Fibroblast of skin of right quadriceps (primary cell): ENCODE results near the gene PALM2AKAP2.

ENCODE experiments used
- DNase-seq: peaks from one replicate; pipeline ENCODE4 v3.0.0-alpha.2; 2013

PALM2AKAP2 gene

DNA sequence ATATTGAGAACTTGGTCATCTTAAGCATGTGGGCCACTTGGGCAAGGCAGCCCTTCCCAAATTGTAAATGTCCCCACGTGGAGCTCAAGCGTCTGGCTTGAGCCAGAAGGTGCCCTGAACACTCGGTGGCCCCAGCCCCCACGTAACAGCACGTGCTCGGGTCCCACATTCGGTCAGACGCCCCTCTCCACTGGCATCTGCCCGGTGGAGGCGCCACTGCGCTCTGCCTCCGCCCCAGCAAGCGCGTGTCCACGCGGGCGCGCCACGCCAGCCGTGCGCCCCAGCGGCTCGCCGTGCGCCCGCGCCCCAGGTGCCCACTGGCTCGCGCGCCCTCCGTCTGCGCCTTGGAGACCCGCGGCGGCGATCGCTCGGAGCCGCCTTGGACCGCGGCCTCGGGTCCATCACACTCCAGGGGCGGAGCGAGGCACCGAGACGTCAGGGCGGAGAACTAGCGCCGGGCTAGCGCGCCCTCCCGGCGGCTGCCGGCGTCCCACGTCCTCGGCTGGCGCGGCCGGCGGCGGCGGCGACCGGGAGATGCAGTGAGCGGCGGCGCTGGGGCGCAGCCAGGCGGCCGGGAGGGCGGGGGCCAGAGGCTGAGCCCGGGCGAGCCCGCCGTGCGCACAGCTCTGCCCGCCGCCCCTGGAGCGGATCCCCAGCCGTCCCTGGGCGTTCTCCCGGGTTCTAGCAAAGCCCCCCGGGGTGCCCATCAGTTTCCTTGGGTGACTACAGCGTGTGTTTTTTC is at the start of gene PALM2AKAP2:
Gene PALM2AKAP2, plus strand, starts transcription at position 488 of the 742 bp plus-strand sequence. CDS start 291 bp downstream, outside the sequence.
- peak; percentile 82 for DNase-seq

DNA sequence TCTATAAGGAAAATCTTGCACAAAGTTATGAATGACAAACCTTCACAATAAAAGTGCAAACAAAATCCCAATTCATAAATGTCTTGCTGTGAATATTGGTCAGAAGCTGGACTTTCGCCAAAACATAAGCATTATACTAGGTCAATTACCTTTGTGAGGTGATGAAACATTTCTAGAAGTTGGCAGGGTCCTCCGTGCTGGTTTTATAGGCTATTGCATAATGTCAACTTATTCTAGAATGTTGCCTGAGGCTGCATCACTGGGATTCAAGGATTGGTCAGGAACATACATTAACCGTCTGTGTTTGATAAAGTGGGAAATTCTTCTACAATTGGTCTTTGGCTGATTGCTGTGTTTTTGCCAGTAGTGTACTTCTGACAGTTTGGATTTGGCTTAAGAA is 49.8 kb upstream of the PALM2AKAP2 start:
- peak; percentile 88 for DNase-seq

DNA sequence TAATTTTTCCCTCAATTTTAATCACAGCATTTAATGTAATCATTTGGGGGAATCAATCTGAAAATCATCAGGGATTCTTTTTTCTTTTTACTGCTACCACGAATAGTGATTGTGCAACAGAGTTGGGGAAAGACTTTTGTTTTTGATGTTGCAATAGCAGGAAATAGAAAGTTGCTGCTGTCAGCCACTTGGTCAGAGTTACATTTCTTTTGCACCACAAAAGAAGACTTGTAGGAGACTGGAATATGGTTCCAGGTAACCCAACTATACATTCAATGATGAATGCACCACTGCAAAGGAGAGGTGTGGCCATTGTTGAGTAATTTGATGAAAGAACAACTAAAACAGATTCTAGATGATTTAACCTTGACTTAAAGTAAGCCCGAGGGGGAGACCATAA is 46.3 kb upstream of the PALM2AKAP2 start:
- peak; percentile 79 for DNase-seq

DNA sequence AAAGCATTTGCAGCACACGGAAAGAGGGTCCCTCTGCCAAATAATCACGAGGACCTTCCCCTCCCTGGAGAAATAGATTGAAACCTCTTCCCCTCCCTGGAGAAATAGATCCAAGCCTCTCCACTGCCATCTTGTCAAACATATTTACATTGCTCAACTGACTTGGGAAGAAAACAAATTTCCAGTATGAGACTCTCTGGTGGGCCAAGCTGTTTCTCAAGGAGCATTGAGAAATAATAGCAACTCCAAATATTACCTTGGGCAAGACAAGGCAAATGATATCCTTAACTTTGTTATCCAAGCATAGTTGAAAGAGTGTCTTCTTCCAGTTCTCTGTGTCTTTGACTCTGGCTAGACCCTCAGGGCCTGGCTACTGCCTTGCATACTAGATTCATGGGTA is 45.2 kb upstream of the PALM2AKAP2 start:
- DNase-seq, result no peak

DNA sequence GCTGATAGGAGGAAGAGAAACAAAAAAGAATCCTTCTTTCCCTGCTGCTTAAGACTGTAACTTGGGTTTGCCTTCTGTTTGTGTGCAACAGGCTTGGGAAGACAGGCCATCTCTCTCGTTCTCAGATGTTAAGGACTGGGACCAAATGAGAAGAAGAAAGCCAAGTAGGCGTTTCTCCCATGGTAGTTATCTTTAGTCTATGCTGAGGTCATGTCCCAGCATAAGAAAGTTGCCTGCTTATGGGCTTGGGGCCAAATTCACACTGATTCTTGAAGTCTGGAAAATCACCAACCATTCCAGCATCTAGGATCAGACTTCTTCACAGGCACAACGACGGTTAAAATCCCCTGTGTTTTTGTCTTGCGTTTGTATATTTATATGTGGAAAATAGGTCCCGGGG is 44.2 kb upstream of the PALM2AKAP2 start:
- no peak for DNase-seq

DNA sequence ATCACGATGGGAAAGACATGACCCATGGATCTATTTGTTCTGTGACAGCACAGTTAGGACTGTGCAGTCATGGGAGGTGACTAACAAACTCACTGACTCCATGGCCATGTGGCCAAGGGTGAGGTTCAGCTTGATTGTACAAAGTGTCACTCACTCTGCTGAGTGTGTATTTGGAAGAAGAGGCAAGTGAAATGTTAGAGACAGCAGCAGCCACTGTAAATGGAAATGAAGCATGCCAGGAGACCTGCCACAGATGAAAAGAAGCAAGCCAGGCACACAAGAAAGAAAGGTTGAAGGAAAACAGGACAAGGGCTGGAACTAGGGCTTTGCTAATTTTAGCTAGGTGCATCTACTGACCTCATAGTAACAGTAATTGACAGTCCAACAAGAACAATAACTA is 42.7 kb upstream of the PALM2AKAP2 start:
- no peak for DNase-seq

DNA sequence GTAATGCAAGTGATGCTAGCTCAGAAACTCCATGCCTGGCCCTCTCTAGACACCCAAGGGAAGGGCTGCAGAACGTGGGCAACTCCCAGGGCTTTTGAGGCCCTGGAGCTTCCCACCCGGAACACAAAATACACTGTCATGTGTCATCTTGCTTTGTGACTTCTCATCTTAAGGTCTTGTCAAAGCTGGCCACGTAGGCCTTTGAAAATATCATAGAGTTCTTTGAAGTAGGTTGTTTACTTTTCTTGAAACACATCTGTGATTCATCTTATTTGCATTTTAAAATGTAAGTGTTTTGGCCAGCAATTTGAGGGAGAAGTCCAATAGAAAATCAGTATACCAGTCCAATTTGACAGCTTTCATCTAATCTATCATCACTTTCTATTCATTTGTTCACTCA is 40.2 kb upstream of the PALM2AKAP2 start:
- no peak for DNase-seq

DNA sequence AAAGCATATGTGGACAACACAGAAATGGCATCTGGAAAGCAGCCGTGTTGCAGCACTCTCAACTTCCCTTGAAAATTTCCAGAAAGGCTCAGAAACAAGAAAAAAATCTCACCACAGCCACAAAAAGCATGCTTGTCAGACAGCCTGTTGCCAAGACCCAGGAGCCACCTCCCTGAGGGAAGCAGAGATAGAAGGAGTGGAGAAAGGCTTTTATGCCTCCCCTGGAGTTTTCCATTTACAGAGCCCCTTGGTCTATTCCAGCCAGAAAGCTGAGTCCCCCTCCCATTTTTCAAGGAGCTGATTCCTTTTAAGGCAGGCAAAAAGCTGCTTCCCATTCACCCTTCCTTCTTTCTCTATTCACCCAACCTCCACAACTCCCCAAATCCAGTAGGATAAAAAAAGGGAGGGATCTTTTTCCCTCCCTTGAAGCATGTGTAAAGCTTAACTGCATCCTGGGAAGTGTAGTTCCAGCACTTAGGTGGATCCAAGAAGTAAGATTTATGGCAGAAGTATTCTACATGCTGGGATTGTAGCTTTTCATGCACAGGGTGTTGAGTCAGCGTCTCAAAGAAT is 37.1 kb upstream of the PALM2AKAP2 start:
- DNase-seq, result peak; percentile 75

DNA sequence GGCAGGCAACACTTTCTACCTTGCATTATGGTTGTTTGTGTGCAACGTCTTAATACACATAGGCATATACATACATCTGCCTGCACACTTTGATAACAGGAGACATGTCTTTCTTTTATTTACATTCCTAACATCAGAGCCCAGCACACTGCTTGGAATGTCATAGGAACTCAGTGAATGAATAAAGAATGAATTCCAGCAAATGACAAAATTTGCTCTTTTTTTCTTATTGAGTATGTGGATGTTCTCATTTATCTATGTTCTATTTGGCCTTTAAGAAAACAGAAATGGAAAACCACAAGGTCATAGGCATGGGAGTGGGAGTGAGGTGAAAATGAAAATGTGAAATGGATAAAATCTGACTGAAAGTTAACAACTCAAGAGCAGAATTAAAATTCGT is 36.3 kb upstream of the PALM2AKAP2 start:
- DNase-seq, result peak; percentile 27

DNA sequence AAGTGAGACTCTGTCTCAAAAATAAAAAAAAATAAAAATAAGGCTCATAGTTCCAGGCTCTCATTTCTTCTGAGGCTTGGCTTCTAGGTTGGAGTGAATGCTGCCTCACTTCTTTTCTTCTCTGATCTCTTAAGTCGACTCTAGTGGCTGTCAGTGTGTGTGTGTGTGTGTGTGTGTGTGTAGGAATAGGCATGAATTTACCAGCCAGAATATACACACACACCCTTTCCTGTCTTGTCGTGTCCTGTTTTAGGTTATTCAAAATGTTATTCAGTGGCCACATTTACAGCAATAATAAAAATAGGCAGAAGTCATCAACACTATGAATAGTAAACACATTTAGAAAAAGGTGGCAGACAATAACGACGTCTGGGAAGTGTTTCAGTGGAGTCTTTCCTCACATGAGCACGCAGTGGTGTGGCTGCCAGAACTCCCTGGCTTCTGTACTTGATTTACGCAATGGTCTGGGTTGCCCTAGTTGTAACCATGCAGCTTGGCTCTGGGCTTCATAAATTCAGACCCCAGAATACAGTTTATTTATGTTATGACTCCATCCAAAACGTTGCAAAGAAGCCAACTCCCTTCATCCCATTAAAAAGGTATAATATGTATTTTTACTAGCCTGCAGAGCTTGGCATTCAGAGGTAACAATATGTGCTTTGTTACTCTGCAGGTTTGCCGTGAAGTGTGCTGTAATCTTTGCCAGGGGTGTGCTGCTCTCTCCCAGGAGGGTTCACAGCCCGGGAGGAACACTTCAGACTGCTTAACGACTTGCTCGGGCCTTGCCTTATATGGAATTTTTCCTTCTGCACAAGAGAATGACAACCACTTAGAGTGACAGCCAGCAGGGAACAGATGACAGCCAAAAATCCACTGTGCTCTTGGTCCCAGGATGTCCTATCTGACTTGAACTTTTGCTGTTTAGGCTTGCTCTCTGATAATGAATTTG is 34.4 kb upstream of the PALM2AKAP2 start:
- peak; percentile 81 for DNase-seq

DNA sequence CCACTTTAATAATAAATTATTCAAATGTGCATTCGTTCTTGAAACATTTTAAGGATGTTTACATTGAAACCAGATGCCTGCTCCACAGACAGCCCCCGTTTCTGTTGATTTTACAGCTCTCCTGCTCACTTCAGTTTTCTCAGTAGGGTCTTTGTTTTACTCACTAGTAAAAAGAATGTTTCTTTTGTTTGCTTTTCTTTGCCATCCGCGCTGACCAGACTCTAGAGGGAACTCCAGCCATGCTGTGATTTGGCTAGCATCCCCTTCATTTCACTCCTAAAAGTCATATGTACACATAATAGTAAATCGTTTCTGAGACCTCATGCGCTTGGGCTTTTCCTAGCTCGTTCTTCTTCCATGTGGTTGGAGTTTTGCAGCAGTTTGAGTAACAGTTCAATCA is 28.7 kb upstream of the PALM2AKAP2 start:
- DNase-seq, result peak; percentile 83

DNA sequence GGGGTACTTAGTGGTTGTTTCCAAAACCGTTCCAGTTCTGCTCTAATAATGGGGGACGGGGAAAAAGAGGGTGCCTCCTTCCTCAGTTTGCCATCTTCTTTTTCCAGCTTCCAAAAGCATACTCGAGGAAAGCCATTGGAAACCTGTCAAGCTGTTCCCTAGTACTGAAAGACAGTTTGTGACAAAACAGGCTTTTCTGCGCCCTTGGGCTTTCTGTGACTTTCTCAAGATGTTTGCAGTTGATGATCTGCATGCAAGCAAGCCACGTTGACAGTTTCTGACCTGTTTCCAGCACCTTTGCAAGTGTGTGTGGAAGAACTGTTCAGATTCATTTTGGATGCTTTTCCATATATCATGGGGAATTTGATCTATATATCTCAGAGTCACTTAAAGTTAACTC is 26.7 kb upstream of the PALM2AKAP2 start:
- DNase-seq, result no peak

DNA sequence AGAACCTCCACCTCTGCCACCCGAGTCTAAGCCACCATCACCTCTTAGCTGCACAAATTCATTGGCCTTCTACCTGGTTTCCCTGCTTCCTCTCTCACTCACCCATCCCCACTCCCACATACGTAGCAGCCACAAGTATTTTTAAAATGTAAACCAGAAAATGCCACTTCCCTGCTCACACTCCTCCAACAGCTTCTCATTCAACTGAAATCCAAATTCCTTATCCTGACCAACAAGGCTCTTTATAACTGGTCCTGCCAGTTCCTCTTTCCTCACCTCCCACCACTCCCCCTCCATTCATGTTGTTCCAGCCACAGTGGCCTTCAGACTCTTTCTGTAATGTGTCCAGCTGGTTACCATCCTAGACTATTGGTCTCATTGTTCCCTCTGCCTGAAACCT is 25.0 kb upstream of the PALM2AKAP2 start:
- DNase-seq, result peak; percentile 49

DNA sequence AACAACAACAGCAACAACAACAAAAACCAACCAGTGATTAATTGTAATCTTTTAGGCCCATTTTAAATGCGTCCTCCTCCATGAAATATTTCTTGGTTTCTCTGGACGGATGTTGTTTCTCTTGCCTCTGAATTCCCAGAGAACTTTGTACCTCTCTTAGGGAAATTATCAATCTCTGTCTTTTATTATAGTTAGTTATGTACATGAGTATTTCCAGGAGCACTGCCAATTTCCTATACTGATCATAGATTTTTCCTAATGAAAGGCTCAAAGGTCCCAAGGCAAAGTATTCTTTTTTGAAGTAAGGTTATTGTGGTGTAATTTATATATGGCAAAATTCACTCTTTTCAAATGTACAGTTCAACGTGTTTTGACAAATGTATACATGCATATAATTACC is 20.4 kb upstream of the PALM2AKAP2 start:
- DNase-seq, result no peak

DNA sequence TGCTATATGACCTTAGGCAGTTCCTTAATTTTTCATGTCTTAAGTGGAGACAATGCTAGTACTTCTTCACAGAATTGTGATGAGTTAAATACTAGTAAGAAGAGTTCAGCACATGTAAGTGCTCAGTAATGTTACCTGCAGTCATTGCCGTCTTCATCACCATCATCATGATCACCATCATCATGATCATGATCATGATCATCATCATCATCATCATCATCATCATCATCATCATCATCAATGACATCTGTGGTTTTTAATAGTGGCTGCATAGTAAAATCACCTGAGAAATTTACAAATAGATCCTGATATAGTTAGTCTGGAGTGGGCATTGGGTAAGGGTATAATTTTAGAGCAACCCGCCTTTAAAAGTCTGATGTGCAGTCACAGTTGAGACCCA is 14.7 kb upstream of the PALM2AKAP2 start:
- no peak for DNase-seq

DNA sequence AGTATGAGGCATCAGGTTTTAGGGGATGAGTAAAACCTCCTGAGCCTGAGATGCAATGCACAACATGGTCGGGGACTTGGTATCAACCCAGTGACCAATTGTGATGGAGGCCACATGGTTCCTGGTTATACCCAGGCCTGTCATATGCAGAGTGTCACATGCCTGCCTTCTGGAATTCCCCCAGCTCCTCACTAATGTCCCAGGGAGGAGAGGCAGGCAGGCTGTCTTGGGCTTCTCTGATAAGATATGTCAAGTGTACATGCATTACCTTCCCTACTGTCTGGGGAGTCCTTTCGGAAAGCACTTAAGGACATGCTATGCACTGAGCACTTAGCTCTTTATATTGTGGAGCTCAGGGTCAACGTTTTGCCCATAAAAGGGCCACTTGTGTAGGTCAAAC is 14.2 kb upstream of the PALM2AKAP2 start:
- DNase-seq, result no peak

DNA sequence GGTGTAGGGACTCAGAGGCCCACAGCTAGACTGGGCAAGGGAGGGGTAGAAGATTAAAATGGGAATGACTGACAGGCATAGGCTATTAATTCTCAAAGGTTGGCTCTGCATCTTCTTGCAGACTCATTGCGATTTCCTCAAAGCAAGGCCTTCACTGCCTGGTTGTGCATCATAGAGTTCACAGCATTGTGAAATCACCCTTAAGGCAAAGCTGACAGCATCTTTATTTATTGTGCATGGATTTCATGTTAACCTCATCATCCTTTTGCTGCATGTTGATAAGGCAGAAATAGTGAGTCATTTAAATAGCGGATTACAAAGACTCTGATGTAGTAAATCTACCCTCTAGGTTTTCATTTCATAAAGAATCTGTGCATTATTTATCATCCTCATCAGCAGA is 13.6 kb upstream of the PALM2AKAP2 start:
- peak; percentile 96 for DNase-seq

DNA sequence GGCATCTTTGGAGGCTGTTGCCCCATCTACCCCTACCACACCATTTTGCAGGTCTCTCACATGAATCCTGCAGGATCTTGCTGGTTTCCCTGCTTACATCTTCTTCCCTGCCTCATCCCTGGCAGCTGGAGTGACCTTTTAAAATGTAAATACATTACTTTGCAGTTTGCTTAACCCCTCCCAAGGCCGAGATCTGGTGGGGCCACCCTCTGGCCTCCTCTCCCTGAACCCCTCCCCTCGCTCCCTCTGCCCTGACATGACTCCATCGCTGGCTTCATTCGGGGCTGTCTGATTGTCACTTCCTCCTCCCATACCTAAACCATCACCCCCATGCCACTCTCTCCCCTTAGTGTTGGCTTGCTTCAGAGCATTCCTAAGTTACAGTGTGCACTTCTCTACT is 12.6 kb upstream of the PALM2AKAP2 start:
- DNase-seq, result peak; percentile 23

DNA sequence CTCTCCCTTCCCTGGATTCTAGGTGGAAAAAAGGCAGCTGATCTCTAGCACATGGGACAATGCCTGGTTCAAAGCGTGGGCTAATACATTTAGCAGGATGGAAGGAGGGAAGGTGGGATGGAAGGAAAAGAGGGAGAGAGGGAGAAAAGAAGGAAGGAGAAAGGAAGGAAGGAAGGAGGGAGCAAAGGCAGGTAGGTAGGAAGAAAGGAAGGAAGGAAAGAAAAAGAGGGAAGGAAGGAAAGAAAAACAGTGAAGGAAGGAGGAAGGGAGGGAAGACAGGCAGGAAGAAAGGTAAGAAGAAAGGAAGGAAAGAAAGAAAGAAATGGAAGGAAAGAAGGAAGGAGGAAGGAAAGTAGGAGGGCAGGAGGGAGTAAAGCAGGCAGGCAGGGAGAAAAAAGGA is 12.2 kb upstream of the PALM2AKAP2 start:
- DNase-seq, result no peak

DNA sequence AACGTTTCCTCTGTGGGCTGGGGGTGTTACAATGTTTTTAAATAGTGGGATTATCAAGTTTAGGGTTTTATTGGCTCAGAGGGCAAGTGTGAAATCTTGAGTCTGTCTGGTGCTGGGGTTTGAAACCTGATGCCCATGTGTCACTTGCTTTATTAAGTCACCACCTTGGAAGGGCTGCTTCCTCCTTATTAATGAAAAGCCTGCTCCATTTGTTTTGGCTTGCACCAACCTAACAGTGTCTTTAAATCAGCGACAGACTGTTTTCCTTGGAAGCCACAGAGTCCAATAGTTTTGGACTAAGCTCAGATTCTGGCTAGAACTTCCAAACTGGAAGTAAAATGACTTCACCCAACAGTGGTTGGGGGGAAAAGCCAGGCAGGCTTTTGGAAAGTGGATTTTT is 10.7 kb upstream of the PALM2AKAP2 start:
- DNase-seq, result peak; percentile 40

DNA sequence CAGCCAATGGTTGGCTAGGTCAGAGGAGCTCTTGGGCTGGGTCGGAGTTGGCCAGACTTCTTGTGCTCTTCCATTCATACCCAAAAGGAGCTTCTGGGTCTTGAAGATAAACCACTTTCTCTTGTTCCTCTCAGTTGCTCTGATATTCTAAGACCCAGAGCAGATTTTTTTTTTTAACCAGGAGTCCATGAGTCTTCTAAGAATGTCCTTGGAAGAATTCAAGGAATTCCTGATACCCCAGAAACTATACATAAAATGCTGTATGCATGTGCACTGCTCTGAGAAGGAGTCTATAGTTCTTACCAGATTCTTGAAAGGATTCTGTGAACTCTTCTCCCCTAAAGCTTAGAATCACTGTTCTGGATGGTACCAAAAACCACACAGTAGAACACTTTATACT is 9.9 kb upstream of the PALM2AKAP2 start:
- DNase-seq, result peak; percentile 67

DNA sequence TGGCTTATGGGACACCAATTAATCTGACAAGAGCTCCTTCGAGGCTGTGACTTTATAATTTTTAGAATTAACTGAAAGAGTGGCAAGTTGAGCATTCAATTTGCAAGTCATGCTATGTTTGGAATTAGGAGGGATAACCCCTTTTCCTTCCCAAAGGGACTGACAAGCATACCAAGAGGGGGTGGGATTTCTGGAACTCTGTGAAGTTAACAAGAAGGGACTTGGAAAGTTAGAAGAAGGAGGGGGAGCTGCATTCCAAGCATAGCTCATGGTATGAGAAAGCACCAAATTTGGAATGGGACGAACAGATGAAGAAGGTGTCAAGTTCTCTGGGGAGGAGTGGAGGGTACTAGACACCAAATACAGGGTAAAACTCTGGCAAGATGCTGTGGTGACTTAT is 8.9 kb upstream of the PALM2AKAP2 start:
- DNase-seq, result peak; percentile 99

DNA sequence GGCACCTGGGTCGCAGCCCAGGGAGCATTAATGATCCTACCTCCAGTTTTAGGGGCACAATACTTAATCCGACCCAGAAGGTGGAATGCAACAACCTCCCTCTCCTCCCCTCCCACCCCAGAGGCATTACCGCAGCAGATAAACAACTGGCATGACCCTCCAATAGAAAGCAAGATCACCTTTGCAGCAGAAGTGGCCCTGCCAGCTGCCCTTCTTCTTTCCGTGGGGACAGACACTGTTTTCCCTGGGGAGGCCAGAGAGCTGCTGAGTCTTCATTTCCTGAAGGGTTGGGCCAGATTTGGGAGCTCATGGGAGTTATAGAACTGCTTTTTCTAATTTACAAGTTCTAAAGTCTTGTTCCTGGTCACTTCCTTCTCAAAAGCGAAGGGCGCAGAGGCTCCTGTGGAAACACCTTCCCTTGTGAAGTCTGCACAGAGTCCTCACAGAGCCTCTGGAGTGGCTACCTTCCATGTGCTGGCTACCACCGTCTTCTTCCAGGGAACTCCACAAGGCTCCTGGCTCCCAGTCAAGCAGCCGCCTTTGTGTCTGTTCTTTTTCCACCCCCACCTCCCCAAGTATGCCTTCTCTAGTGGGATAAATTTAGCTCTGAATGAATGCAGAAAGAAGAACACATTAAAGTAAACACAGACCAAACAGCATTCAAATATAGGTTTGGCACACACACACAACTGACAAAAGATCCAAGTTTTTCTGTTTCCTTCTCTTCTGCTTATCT is 8.0 kb upstream of the PALM2AKAP2 start:
- DNase-seq, result peak; percentile 88
